HG03066 (cell line): ENCODE measurements around the gene OVOL1.

Experiments used
- ATAC-seq: cut with Tn5 transposase; IDR thresholded peaks from one replicate; pipeline ENCODE4 v1.9.1; 2021; ENCODE audit warnings: low read depth; ENCODE audit not compliant: unreplicated experiment

OVOL1 gene

DNA sequence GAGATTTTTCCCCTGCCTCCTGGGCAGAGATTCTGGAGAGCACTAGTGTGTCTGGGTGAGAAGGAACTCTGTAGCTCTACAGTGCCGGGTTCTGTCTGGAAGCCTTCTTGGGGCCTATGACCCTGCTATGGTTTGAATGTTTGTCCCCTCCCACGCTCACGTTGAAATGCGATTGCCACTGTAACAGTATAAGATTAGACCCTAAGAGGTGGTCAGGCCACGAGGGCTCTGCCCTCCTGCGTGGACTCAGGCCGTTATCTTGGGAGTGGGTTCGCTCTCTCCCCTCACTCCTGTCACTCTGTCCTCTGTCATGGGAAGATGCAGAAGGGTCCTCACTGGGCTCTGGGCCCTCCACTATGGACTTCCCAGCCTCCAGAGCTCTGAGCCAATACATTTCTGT lies 9.6 kb upstream of the OVOL1 start:
- ATAC-seq: no peak

GRCh38 chr11:65777821-65778361 lies 9.0 kb upstream of the OVOL1 start:
- no peak for ATAC-seq

DNA sequence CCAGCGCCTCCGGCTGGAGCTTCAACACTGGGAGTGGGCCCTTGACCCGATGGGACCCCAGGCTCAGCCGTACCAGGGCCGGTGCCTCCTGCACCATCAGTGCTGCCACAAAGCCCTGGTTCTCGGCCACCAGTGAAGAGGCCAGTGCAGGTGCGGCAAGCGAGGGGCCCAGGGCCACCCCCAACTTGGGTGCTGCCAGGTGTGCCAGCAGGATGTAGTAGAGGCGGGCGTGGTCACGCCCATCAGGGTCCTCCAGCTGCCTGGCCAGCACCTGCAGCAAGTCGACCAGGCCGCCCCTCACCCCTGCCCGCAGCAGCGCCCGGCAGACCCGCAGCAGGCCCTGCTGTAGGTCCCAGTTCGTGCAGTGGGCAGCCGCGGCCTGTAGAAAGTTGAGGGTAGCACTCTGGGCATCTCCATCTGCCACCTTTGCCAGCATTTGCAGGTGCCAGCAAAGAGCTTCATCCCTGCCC lies 8.4 kb upstream of the OVOL1 start:
- no peak for ATAC-seq

DNA sequence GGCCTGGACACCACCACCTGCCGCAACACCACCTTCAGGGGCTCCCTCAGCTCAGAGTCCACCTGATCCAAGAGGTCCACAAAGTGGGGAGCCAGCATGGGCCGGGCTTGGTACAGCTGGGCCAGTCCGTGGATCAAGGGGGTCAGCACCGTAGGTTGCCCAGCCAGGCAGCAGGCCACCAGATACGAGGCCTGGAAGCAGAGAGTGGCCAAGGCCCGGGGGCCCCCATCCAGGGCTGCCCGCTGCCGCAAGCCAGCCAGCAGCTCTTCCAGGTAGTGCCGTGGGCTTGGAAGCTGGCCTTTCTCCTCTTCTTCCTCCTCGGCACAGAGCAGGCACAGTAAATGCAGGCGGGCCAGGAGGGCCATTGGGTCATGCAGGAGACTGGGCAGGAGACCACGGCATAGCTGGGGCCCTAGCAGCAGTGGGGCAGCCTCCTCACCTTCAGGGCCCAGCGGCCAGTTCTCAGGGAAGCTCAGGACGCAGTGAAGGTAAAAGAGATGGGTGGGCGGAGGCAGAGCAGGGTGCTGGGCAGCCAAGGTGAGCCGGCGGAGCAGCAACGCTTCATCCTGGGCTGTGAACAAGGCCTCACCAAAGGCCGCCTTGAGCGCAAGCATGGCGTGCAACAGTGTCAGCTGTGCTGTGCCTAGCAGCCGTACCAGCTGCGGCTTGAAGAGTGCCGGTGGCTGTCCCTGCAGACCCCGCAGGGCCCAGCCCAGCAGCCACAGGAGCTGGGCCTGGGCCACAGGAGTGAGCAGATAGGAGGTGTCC lies 7.8 kb upstream of the OVOL1 start:
- ATAC-seq: no peak

GRCh38 chr11:65779669-65779918 lies 7.3 kb upstream of the OVOL1 start:
- no peak for ATAC-seq

GRCh38 chr11:65779919-65780769 lies 6.7 kb upstream of the OVOL1 start:
- peak; percentile 51 for ATAC-seq

DNA sequence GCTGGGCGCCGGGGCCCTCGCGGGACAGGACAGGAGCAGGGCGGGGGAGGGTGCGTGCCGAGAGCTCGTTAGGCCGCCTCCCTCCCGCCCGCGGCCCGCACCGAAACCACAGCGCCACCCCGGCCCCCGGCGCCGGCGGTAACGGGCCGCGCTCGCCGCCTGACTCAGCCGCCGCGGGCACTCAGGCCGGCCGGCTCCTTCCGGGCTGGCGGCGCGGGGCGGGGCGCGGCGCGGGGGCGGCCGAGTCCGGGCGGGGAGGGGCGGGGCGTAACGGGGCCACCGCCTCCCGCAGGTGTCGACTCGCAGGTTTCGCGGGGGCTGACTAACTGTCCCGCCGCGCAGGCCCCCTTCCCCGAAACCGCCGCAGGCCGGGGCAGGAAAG lies 6.1 kb upstream of the OVOL1 start, which contains the start of gene AP5B1:
TSS of gene AP5B1 (minus strand) at position 207 of the 382 bp plus-strand sequence. CDS start 385 bp downstream, outside the sequence.
- no peak for ATAC-seq

- no peak for ATAC-seq
Measured at GRCh38 chr11:65781152-65781961, 5.5 kb upstream of the OVOL1 start.

DNA sequence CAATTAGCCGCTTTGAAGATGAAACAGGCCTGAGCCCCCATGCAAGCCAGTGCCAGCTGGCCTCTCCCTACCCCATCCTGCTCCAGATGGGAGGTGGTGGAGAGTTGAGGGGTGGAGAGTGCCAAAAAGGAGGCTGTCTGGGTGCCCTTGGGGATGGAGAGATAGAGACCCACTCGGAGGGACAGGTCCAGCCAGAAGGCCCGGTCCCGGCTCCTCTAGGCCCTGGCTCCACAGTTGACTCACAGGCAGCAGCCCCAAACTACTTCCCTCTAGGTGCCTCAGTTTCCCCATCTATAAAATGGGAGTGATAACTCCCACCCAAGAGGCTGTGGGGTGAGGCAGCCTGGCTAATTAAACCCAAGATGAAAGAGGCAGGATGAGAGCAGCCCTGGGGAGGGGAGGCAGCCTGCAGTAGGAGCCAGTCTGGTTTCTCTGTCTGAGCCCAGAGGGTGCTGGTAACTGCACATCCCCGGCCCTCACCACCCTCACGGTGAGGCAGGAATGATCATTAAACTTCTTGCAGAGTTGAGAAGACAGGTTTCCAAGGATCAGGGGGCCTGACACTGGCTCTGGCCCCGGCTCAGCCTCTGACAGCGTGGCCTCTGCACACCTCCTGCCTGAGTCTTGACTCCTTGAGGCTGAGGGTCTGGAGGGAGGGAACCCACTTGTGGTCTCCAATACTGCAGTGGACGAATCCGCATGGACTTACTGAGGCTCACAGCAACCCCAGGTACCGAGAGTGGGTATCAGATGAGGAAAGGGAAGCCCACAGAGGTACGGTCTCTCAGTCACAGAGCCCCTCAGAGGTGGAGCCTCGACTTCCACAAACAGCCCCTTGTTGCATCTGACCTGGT lies 4.7 kb upstream of the OVOL1 start:
- no peak for ATAC-seq

DNA sequence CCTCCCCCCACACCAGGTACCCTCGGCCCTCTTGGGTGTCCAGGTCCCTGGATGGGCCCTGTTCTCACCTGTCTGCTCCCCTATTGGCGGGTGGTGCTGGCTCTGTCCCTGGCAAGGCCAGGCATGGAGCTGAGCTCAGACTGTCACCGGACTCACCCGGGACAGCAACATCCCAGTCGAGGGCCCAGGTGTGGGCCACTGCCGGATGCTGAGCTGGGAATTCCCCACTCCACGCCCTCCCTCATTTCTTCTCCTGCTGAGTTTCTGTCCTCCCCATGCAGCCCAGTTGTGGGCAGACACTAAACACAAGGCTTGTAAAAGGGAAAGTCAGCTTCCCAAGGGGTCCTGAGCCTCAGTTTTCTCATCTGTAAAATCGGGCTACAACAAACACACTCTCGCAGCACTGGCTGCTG lies 4.0 kb upstream of the OVOL1 start:
- ATAC-seq: no peak

DNA sequence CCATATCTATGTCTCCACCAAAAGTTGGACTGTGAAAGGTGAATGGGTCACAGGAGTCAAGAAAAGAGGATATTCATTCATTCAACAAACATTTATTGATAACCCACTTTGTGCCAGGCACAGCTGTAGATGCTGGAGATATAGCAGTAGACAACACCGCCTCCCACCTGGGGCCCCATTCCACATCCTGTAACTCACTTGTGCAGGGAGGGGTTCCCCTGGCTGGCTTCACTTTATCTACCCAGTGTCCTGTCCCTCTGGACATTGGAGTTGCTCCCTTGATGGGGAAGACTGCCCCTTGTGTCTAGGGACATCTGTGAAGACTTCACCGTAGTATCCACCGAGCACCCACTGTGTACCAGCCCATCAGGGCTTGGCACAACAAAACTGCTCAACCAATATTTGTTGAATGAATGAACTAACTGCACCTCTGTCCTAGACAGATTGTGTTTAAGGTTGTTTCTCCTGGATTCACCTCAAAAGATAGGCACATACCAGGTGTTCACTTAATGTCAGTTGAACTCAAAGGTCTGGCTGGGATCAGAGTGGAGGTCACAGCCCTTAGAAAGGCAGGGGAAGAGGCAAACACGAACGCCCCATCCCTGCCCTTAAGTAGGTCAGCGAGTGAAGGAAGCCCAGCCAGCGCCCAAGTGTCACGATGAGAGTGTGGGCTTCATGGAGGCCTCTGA lies 1.4 kb upstream of the OVOL1 start:
- no peak for ATAC-seq

DNA sequence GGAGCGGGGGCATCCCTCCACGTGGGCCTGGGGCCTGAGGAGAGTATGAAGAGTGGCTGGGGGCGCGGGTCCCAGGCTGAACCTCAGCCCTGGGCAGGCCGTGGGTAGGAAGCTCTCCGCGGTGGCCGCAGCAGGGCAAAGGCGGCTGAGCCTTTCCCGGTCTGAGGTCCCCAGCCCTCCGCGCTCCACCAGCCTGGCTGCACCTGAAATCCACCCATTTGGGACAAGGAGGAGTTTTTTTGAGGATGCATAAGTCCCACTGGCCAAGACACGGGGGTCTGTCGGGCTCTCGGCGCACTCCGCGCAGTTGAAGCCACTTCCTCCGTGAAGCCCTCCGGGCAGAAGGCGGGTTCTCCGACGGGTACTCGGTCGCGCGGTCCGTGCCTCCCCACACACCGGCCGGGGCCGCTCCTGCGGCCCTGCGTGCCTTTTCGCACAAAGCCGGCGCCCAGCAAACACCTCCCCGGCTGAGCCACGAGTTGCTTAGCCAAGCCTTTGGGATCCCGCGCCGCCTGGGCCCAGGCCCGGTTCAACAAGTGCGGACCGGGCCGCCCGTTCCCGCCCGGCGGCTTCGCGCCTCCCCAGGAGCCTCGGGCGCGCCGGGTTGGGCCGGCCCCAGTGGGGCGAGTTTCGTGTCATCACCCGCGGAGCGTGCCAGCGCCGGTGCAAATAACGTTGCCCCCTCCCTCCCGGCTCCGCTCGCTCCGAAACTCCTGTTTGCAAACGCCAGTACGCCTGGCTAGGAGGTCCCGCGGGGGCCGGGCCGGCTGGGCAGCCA lies 666 bp upstream of the OVOL1 start:
- no peak for ATAC-seq

- no peak for ATAC-seq
Measured at GRCh38 chr11:65787649-65788622, 1.1 kb downstream of the OVOL1 start.

DNA sequence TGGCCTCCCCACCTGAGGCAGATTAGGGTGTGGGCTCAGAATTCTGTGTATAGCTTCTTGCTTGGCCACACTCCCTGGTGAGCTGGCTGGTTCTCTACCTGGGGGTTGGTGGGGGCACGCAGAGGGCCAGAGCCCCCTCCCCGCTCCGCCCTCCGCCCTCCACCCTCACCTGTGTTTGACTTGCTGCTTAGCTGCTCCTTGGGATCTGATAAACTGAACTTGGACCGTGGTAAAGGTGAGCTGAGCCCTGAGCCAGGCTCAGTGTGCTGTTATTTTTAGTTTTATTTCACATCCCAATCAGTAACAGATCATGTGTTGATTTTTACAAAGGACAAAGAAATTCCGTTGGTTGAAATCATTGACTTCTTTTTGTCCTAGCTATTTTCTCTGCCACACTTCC lies 2.0 kb downstream of the OVOL1 start:
- ATAC-seq: no peak

- no peak for ATAC-seq
Measured at GRCh38 chr11:65789230-65790103, 2.6 kb downstream of the OVOL1 start.

GRCh38 chr11:65790104-65790901 lies 3.4 kb downstream of the OVOL1 start:
- ATAC-seq: no peak
